ENCODE measurements around the gene CALML6. TPM values are rescaled to one million over a fixed set of nuclear protein-coding genes. Genes with fewer than 3 reads are reported as not detected.

The CALML6 gene
- total and polyA plus RNA-seq, 2 experiments from 2014 or later: 0.87 TPM; not detected in 1

GRCh38 chr1:1893997-1894353 lies 21.1 kb upstream of the CALML6 start:
- peaks cover 34% of the 10 kb centered on the region for H3K4me1 Mint-ChIP-seq

More at GRCh38 chr1:1893997-1894353, 21.1 kb upstream of the CALML6 start:
- Histone ChIP-seq H3K27ac (ENCODE audit: low read depth) (no peak overlapping the region), H3F3A (replicated peaks; ENCODE audit: low read depth) (peaks cover 17% of the 10 kb centered on the region), H3K4me3 (no peak overlapping the region), H3K4me2 (no peak overlapping the region), H2AFZ (no peak overlapping the region), H3K79me2 (replicated peaks; ENCODE audit: insufficient read depth) (peaks cover 21% of the 10 kb centered on the region), H4K20me1 (replicated peaks; ENCODE audit: insufficient read depth) (peaks cover 3% of the 10 kb centered on the region; the same call in 1 of the 2 replicates), H3K27me3 (ENCODE audit: insufficient read depth) (no peaks in the 10 kb centered on the region), H3K36me3 (ENCODE audit: insufficient read depth) (no peaks in the 10 kb centered on the region), H3K9me2 (ENCODE audit: insufficient read depth) (no peaks in the 10 kb centered on the region), H3K4me1 (ENCODE audit: insufficient read depth) (peaks cover 16% of the 10 kb centered on the region)
- Mint-ChIP-seq H3K27me3 (ENCODE audit: insufficient read depth, low read depth, poor library complexity) (peaks cover 17% of the 10 kb centered on the region), H3K36me3 (ENCODE audit: low read depth) (no peaks in the 10 kb centered on the region; the same call in 2 of the 3 replicates), H3K9me3 (no peaks in the 10 kb centered on the region; the same call in 2 of the 3 replicates), H3K27ac (no peak overlapping the region; the same call in 1 of the 2 replicates), H3K4me3 (no peak overlapping the region)
- no peak for ATAC-seq
- TF ChIP-seq EZH2phosphoT487 (IDR thresholded peaks at IDR 0.05; ENCODE audit: unreplicated experiment): no peak
- TF ChIP-seq ZNF331 (CRISPR knock-in tag; IDR thresholded peaks at IDR 0.05; ENCODE audit: low read depth): no peak
- no peak; the same call in 1 of the 2 replicates for TF ChIP-seq POLR2AphosphoS5 (IDR thresholded peaks at IDR 0.05; ENCODE audit: low read depth)
- no peak for TF ChIP-seq ZNF462 (CRISPR knock-in tag; IDR thresholded peaks at IDR 0.05)
- TF ChIP-seq CTCF (conservative IDR thresholded peaks at IDR 0.05; ENCODE audit: low read depth in 2 of 2): no peak
- no peak for TF ChIP-seq EZH2 (IDR thresholded peaks at IDR 0.05; ENCODE audit: low read depth, unreplicated experiment)
- TF ChIP-seq JUNB (IDR thresholded peaks at IDR 0.05; ENCODE audit: unreplicated experiment): no peak
- no peak for TF ChIP-seq STAT1 (IDR thresholded peaks at IDR 0.05; ENCODE audit: unreplicated experiment)
- no peak for TF ChIP-seq ZNF114 (CRISPR knock-in tag; IDR thresholded peaks at IDR 0.05)
- TF ChIP-seq CREB1 (CRISPR knock-in tag; IDR thresholded peaks at IDR 0.05; ENCODE audit: low read depth): no peak
- no peak for TF ChIP-seq ETS1 (IDR thresholded peaks at IDR 0.05)
- no peak for TF ChIP-seq NANOG (IDR thresholded peaks at IDR 0.05; ENCODE audit: borderline replicate concordance)
- TF ChIP-seq REST (IDR thresholded peaks at IDR 0.05; ENCODE audit: unreplicated experiment): no peak
- DNase-seq (ENCODE audit: low spot score): no peak

All from GM23338 (cell line).